IMR-90 (cell line): ENCODE data around the gene KRT9.

Experiments used
- MAZ ChIP-seq: IDR thresholded peaks from 2 replicates; pipeline ENCODE4 v1.6.1; 2012; ENCODE audit warnings: low read depth, mild to moderate bottlenecking, low read length, improper control_type of control experiment, moderate library complexity, borderline replicate concordance
- MXI1 ChIP-seq: IDR thresholded peaks from 2 replicates; pipeline ENCODE4 v1.6.1; 2012; ENCODE audit warnings: low read depth, mild to moderate bottlenecking, low read length, moderate library complexity, borderline replicate concordance

- TF ChIP-seq MXI1 (no peak), MAZ (no peak)
These were observed 20.9 kb upstream of the KRT9 start for GRCh38 chr17:41592601-41593305.
